ENCODE results near the gene IGFN1. TPM values are rescaled to one million over a fixed set of nuclear protein-coding genes. Genes with fewer than 3 reads are reported as not detected.

IGFN1 gene
- total and polyA plus RNA-seq, 3 donors from 2014 or later: 8.2 to 16.4 (median 12.5) TPM

DNA sequence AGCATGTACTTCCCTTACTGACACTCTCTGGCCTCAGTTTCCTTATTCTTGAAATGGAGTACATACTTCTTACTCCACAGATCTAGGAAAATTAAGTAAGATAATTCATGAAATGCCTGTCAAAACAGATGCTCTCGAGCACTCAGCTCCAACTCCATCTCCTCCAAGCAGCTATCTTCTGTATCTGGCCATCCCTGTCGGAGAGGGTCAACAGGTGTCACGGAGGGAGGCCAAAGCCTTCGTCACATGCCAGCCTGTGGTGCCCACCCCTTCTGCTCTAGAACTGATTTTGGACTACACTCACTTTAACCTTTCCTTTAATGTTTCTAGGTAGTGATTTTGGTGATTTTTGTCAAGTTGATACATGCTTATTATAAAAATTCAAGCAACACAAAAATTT lies 73.9 kb downstream of the IGFN1 start:
- Histone ChIP-seq H3K9me3 (no peaks in the 10 kb centered on the region), H3K36me3 (ENCODE audit: low read depth, missing control alignments) (no peaks in the 10 kb centered on the region), H3K27me3 (no peaks in the 10 kb centered on the region), H3K4me3 (no peak overlapping the region), H3K4me1 (peaks cover 4% of the 10 kb centered on the region), H3K27ac (no peak overlapping the region)
- intact Hi-C loops (cut with DNase I; ENCODE audit: low total_unique reads): no loop called here
- TF ChIP-seq, protein P1, sequence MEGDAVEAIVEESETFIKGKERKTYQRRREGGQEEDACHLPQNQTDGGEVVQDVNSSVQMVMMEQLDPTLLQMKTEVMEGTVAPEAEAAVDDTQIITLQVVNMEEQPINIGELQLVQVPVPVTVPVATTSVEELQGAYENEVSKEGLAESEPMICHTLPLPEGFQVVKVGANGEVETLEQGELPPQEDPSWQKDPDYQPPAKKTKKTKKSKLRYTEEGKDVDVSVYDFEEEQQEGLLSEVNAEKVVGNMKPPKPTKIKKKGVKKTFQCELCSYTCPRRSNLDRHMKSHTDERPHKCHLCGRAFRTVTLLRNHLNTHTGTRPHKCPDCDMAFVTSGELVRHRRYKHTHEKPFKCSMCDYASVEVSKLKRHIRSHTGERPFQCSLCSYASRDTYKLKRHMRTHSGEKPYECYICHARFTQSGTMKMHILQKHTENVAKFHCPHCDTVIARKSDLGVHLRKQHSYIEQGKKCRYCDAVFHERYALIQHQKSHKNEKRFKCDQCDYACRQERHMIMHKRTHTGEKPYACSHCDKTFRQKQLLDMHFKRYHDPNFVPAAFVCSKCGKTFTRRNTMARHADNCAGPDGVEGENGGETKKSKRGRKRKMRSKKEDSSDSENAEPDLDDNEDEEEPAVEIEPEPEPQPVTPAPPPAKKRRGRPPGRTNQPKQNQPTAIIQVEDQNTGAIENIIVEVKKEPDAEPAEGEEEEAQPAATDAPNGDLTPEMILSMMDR (IDR thresholded peaks at IDR 0.05): no peak
- no peak for TF ChIP-seq POLR2A (IDR thresholded peaks at IDR 0.05)
- WGBS, 2 donors: 85 to 92% methylated on average over 4 of the region's 4 CpGs
- no peak for DNase-seq

DNA sequence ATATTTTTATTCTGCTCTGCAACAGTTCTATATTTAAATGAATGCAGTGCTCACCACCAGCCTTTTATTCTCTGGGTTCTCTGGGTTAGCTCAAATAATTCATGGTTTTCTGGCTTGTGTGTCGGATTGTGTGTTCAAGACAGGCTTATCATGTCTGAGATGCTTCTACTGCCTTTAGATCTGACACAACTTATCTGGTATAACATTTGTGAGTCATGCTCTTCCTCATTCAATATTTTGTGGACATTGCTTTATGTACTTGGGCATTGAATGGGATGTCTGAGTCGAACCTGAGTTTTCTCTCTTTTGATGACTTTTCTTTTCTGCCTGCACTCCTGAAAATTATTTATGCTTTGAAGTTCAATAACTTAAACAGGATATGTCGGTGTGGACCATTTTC lies 75.1 kb downstream of the IGFN1 start:
- TF ChIP-seq, protein P1 (IDR thresholded peaks at IDR 0.05): no peak
- no peak for TF ChIP-seq POLR2A (IDR thresholded peaks at IDR 0.05)
- no peaks in the 10 kb centered on the region for H3K4me1 ChIP-seq
- 81 to 86% methylated on average over 3 of the region's 3 CpGs for WGBS, 2 donors
- no peaks in the 10 kb centered on the region for H3K36me3 ChIP-seq (ENCODE audit: low read depth, missing control alignments)
- no peaks in the 10 kb centered on the region for H3K9me3 ChIP-seq
- intact Hi-C loops (cut with DNase I; ENCODE audit: low total_unique reads): no loop called here
- H3K27ac ChIP-seq: no peak overlapping the region
- DNase-seq: no peak
- H3K27me3 ChIP-seq: no peaks in the 10 kb centered on the region
- no peak overlapping the region for H3K4me3 ChIP-seq

DNA sequence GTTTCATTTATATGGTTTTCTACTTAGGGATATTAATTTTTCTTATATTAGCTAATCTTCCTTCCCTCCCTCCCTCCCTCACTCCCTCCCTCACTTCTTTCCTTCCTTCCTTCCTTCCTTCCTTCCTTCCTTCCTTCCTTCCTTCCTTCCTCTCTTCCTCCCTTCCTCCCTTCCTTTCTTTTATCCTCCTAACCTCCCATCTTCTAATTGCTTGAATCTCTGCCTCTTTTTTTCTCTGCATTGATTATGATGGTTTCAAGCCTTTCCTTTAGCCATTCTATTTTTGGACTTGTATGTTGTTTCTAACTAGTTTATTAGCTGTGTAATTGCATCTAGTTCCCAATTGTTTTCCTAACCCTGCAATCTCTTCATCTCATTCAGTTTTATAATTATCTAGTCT lies 75.7 kb downstream of the IGFN1 start:
- TF ChIP-seq, protein P1 (IDR thresholded peaks at IDR 0.05): no peak
- TF ChIP-seq POLR2A (IDR thresholded peaks at IDR 0.05): no peak
- intact Hi-C loops (cut with DNase I; ENCODE audit: low total_unique reads): no loop called here

DNA sequence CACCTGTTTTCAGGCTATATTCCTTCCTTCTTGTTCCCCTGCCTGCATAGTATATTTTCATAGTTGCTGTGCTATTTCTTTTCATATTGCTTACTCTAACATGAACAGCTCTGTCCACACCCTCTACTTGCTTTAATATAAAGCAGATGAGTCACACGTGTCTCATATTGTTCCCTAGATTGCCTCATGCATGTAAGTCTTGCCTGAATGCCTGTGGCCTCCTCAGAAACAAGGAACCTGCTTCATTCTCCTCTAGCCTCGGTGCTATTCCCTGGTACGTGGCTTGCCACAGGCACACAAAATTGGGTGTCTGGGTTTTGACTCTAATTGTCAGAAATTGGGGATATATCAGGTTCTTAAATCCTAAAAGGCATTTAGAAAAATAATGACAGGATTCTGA lies 76.2 kb downstream of the IGFN1 start:
- no peak for DNase-seq
- 66 to 80% methylated on average over 3 of the region's 3 CpGs for WGBS, 2 donors
- H3K4me1 ChIP-seq: no peaks in the 10 kb centered on the region
- no peaks in the 10 kb centered on the region for H3K9me3 ChIP-seq
- H3K27me3 ChIP-seq: no peaks in the 10 kb centered on the region
- no peak overlapping the region for H3K4me3 ChIP-seq
- intact Hi-C loops (cut with DNase I; ENCODE audit: low total_unique reads): no loop called here
- H3K27ac ChIP-seq: no peak overlapping the region
- TF ChIP-seq, protein P1 (IDR thresholded peaks at IDR 0.05): no peak
- TF ChIP-seq POLR2A (IDR thresholded peaks at IDR 0.05): no peak
- H3K36me3 ChIP-seq (ENCODE audit: low read depth, missing control alignments): no peaks in the 10 kb centered on the region

More for the DNA sequence above, 75.7 kb downstream of the IGFN1 start:
- Histone ChIP-seq H3K27me3 (no peaks in the 10 kb centered on the region), H3K4me3 (no peak overlapping the region), H3K9me3 (no peaks in the 10 kb centered on the region), H3K27ac (no peak overlapping the region), H3K36me3 (ENCODE audit: low read depth, missing control alignments) (no peaks in the 10 kb centered on the region), H3K4me1 (no peaks in the 10 kb centered on the region)
- no peak for DNase-seq

DNA sequence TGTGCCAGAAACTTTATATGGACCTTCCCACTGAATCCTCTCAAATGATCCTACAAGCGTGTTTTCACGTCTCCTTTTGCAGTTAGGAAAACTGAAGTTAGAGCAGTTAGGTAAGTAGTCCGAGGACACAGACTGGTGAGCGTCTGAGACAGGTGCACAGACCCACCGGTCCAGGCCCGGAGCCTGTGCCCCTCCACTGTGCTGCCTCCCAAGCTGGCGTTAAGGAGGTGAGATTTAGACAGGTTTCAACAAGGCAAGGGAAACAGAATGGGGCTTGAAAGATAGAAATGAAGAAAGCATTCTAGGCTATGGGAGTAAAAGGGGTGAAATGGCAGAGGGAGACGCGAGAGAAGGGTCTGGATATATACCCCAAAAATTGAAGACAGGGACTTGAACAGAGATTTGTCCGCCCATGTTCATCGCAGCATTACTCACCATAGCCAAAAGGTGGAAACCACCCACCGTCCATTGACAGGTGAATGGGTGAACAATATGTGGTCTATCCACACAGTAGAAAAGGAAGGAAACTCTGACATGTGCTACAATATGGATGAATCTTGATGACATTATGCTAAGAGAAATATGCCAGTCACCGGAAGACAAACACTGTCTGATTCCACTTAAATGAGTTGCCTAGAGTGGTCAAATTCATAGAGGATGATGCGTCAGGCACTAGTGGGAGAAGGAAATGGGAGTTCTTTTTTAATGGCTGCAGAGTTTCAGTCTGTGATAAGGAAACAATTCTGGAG lies 77.0 kb downstream of the IGFN1 start:
- Histone ChIP-seq H3K4me3 (no peak overlapping the region), H3K27ac (no peak overlapping the region), H3K36me3 (ENCODE audit: low read depth, missing control alignments) (no peaks in the 10 kb centered on the region), H3K4me1 (no peaks in the 10 kb centered on the region), H3K27me3 (no peaks in the 10 kb centered on the region), H3K9me3 (no peaks in the 10 kb centered on the region)
- 91 to 95% methylated on average over 14 of the region's 14 CpGs for WGBS, 2 donors
- no peak for TF ChIP-seq POLR2A (IDR thresholded peaks at IDR 0.05)
- TF ChIP-seq, protein P1 (IDR thresholded peaks at IDR 0.05): no peak
- no peak for DNase-seq
- intact Hi-C loops (cut with DNase I; ENCODE audit: low total_unique reads): no loop called here
